ENCODE measurements around the gene C6orf89.

The C6orf89 gene

DNA sequence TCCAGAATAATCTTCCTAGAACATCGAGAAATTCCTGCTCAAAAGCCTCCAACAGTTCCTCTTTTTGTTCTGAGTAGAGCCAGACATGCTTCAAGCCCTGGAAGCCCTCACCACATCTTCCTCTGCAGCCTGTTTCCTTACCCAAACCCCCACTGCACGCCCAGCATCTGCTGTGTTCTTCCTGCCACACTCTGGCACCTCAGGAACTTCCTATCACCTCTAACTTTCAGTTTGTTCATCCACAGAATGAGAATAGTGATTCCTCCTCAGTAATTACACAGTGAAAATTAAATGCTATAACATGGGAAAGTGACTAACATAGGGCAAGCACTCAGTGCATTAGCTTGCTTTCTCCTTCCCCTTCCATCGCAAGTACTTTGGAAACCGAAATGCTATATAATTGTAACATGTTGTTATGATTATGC lies 26.3 kb downstream of the C6orf89 start:
- H3K4me1 ChIP-seq, result peaks cover 19% of the 10 kb centered on the region
- TF ChIP-seq, protein P1, sequence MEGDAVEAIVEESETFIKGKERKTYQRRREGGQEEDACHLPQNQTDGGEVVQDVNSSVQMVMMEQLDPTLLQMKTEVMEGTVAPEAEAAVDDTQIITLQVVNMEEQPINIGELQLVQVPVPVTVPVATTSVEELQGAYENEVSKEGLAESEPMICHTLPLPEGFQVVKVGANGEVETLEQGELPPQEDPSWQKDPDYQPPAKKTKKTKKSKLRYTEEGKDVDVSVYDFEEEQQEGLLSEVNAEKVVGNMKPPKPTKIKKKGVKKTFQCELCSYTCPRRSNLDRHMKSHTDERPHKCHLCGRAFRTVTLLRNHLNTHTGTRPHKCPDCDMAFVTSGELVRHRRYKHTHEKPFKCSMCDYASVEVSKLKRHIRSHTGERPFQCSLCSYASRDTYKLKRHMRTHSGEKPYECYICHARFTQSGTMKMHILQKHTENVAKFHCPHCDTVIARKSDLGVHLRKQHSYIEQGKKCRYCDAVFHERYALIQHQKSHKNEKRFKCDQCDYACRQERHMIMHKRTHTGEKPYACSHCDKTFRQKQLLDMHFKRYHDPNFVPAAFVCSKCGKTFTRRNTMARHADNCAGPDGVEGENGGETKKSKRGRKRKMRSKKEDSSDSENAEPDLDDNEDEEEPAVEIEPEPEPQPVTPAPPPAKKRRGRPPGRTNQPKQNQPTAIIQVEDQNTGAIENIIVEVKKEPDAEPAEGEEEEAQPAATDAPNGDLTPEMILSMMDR (IDR thresholded peaks at IDR 0.05), result no peak
- peaks cover 4% of the 10 kb centered on the region for H3K79me2 ChIP-seq
- H3K27me3 ChIP-seq (ENCODE audit: control insufficient read depth, insufficient read depth, low read length), result no peaks in the 10 kb centered on the region
- H3K9ac ChIP-seq, result no peak overlapping the region
- H3K27ac ChIP-seq, result no peak overlapping the region
- H2AFZ ChIP-seq, result no peak overlapping the region
- H3K4me3 ChIP-seq (ENCODE audit: low read depth, low read length), result no peak overlapping the region
- H3K36me3 ChIP-seq (ENCODE audit: control insufficient read depth, insufficient read depth, low read length), result no peaks in the 10 kb centered on the region
- no peak overlapping the region for H3K4me2 ChIP-seq (ENCODE audit: low read length)
- H3K9me3 ChIP-seq (ENCODE audit: control insufficient read depth, low read length), result no peaks in the 10 kb centered on the region

- no peaks in the 10 kb centered on the region for H3K36me3 ChIP-seq (ENCODE audit: control insufficient read depth, insufficient read depth, low read length)
- no peak overlapping the region for H3K27ac ChIP-seq
- no peaks in the 10 kb centered on the region for H3K27me3 ChIP-seq (ENCODE audit: control insufficient read depth, insufficient read depth, low read length)
- peaks cover 3% of the 10 kb centered on the region for H3K79me2 ChIP-seq
- H3K4me2 ChIP-seq (ENCODE audit: low read length), result no peak overlapping the region
- no peak overlapping the region for H3K4me3 ChIP-seq (ENCODE audit: low read depth, low read length)
- H3K9me3 ChIP-seq (ENCODE audit: control insufficient read depth, low read length), result no peaks in the 10 kb centered on the region
- no peak overlapping the region for H2AFZ ChIP-seq
- peaks cover 18% of the 10 kb centered on the region for H3K4me1 ChIP-seq
- TF ChIP-seq, protein P1 (IDR thresholded peaks at IDR 0.05), result no peak
- H3K9ac ChIP-seq, result no peak overlapping the region
Measured at GRCh38 chr6:36912586-36912985, 26.8 kb downstream of the C6orf89 start.

DNA sequence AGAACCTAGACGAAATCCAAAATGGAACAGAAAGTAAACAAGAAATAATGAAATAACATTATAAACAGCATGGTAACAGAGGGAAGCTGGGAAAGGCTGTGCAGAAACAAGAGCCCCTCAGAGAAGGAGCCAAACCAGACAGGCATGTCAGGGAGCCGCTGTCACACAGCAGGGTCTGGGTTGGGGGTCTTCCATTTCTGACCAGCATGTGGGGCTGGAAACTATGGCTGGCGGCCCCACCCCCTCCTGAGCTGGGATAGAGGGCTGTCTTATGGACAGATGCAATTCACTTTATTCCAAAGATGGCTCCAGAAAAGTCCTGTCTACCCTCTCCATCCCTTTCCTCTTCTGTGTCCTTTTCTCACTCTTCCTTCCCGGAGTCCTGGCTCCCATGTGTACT lies 27.3 kb downstream of the C6orf89 start:
- TF ChIP-seq, protein P1 (IDR thresholded peaks at IDR 0.05), result no peak
- Histone ChIP-seq H3K9ac (no peak overlapping the region), H3K36me3 (ENCODE audit: control insufficient read depth, insufficient read depth, low read length) (no peaks in the 10 kb centered on the region), H3K4me3 (ENCODE audit: low read depth, low read length) (no peak overlapping the region), H3K27me3 (ENCODE audit: control insufficient read depth, insufficient read depth, low read length) (no peaks in the 10 kb centered on the region), H2AFZ (no peak overlapping the region), H3K79me2 (peaks cover 3% of the 10 kb centered on the region), H3K27ac (no peak overlapping the region), H3K4me1 (peaks cover 21% of the 10 kb centered on the region), H3K4me2 (ENCODE audit: low read length) (no peak overlapping the region), H3K9me3 (ENCODE audit: control insufficient read depth, low read length) (no peaks in the 10 kb centered on the region)

DNA sequence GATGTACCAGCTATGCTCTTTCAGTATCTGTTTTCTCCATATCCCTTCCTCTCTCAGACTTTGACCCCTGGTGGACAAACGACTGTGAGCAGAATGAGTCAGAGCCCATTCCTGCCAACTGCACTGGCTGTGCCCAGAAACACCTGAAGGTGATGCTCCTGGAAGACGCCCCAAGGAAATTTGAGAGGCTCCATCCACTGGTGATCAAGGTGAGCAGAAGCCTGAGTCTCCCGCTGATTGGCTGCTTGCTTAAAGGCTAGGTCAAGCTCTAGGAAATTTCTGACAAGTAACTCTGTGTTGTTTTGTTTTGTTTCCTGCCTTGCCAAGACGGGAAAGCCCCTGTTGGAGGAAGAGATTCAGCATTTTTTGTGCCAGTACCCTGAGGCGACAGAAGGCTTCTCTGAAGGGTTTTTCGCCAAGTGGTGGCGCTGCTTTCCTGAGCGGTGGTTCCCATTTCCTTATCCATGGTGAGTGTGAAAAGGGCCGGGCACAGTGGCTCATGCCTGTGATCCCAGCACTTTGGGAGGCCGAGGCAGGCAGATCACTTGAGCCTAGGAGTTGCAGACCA lies 28.6 kb downstream of the C6orf89 start:
- TF ChIP-seq, protein P1 (IDR thresholded peaks at IDR 0.05), result peak; percentile 57
- no peaks in the 10 kb centered on the region for H3K9me3 ChIP-seq (ENCODE audit: control insufficient read depth, low read length)
- no peak overlapping the region for H3K9ac ChIP-seq
- H3K4me3 ChIP-seq (ENCODE audit: low read depth, low read length), result no peak overlapping the region
- H3K27me3 ChIP-seq (ENCODE audit: control insufficient read depth, insufficient read depth, low read length), result no peaks in the 10 kb centered on the region
- peaks cover 3% of the 10 kb centered on the region for H3K79me2 ChIP-seq
- no peak overlapping the region for H2AFZ ChIP-seq
- H3K36me3 ChIP-seq (ENCODE audit: control insufficient read depth, insufficient read depth, low read length), result no peaks in the 10 kb centered on the region
- H3K4me1 ChIP-seq, result peaks cover 30% of the 10 kb centered on the region
- H3K4me2 ChIP-seq (ENCODE audit: low read length), result no peak overlapping the region
- H3K27ac ChIP-seq, result peak overlapping the region; percentile 69

DNA sequence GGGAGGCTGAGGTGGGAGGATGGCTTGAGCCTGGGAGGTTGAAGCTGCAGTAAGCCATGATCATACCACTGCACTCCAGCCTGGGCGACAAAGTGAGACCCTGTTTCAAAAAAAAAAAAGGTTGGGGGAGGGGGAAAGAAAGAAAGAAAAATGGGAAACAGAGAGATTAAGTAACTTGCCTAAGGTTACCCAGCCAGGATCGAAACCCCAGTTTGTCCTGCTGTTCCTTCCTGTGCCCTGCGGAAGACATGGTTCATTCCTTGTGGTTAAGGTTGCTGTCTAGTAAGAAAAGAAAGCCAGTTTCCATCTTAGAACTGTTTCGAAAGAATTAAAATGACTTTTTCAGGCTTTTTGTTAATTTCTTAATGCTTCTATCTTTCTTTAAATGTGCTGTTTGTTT lies 29.8 kb downstream of the C6orf89 start:
- Histone ChIP-seq H3K9me3 (ENCODE audit: control insufficient read depth, low read length) (no peaks in the 10 kb centered on the region), H3K4me1 (peaks cover 32% of the 10 kb centered on the region), H3K27ac (no peak overlapping the region), H3K27me3 (ENCODE audit: control insufficient read depth, insufficient read depth, low read length) (no peaks in the 10 kb centered on the region), H3K36me3 (ENCODE audit: control insufficient read depth, insufficient read depth, low read length) (no peaks in the 10 kb centered on the region), H3K79me2 (no peaks in the 10 kb centered on the region), H3K9ac (no peak overlapping the region), H3K4me2 (ENCODE audit: low read length) (no peak overlapping the region), H2AFZ (no peak overlapping the region), H3K4me3 (ENCODE audit: low read depth, low read length) (no peak overlapping the region)
- TF ChIP-seq, protein P1 (IDR thresholded peaks at IDR 0.05), result no peak
